Uterus (tissue), 2 donors: ENCODE results near the gene VAV1.

Experiments used
- POLR2A ChIP-seq, 2 donors: fragments of 450-650 bp; IDR thresholded peaks; one replicate each; pipeline ENCODE4 v1.6.1; 2016; ENCODE audit warnings: antibody characterized with exemption in 2 of 2, mild to moderate bottlenecking in 1 of 2, moderate library complexity in 1 of 2
- TF ChIP-seq, protein P1 (sequence below), 4 experiments: fragments of 200-600 bp in 2 of 4; fragments of 450-650 bp in 2 of 4; sonication (generic) in 2 of 4; IDR thresholded peaks; one replicate each; pipeline ENCODE4 v1.5.1; 2016 to 2019; ENCODE audit warnings: antibody characterized with exemption in 4 of 4, mild to moderate bottlenecking in 2 of 4, moderate library complexity in 1 of 4

- TF ChIP-seq, protein P1, sequence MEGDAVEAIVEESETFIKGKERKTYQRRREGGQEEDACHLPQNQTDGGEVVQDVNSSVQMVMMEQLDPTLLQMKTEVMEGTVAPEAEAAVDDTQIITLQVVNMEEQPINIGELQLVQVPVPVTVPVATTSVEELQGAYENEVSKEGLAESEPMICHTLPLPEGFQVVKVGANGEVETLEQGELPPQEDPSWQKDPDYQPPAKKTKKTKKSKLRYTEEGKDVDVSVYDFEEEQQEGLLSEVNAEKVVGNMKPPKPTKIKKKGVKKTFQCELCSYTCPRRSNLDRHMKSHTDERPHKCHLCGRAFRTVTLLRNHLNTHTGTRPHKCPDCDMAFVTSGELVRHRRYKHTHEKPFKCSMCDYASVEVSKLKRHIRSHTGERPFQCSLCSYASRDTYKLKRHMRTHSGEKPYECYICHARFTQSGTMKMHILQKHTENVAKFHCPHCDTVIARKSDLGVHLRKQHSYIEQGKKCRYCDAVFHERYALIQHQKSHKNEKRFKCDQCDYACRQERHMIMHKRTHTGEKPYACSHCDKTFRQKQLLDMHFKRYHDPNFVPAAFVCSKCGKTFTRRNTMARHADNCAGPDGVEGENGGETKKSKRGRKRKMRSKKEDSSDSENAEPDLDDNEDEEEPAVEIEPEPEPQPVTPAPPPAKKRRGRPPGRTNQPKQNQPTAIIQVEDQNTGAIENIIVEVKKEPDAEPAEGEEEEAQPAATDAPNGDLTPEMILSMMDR (IDR thresholded peaks at IDR 0.05), result no peak
- TF ChIP-seq POLR2A (IDR thresholded peaks at IDR 0.05), result no peak
These were observed 30.5 kb downstream of the VAV1 start for GRCh38 chr19:6803036-6803404.
